ENCODE data around the gene RNF213.

RNF213 gene

GRCh38 chr17:80374732-80375585 lies 114.3 kb downstream of the RNF213 start:
- Histone ChIP-seq H4K20me1 (ENCODE audit: insufficient read depth, low read length) (peaks cover 4% of the 10 kb centered on the region; the same call in 1 of the 2 replicates), H3K79me2 (ENCODE audit: low read length) (no peaks in the 10 kb centered on the region), H3K27me3 (ENCODE audit: low read depth, low read length) (no peaks in the 10 kb centered on the region), H3K4me2 (ENCODE audit: low read length) (no peak overlapping the region), H3K36me3 (replicated peaks; ENCODE audit: low read depth, low read length) (peaks cover 85% of the 10 kb centered on the region), H3K4me3 (ENCODE audit: low read length) (no peak overlapping the region), H2AFZ (ENCODE audit: low read depth, low read length) (no peak overlapping the region), H3K27ac (ENCODE audit: low read length) (no peak overlapping the region), H3K4me1 (ENCODE audit: low read length) (no peaks in the 10 kb centered on the region), H3K9me3 (ENCODE audit: insufficient read depth, low read length) (no peaks in the 10 kb centered on the region), H3K9ac (ENCODE audit: low read length) (no peak overlapping the region)
- no peak for TF ChIP-seq CTCF (IDR thresholded peaks at IDR 0.05; ENCODE audit: low read depth, low read length)
- no peak for TF ChIP-seq EZH2phosphoT487 (IDR thresholded peaks at IDR 0.05; ENCODE audit: low read depth)

- no peak overlapping the region for H3K9ac ChIP-seq (ENCODE audit: low read length)
- H2AFZ ChIP-seq (ENCODE audit: low read depth, low read length), result no peak overlapping the region
- no peak overlapping the region for H3K27ac ChIP-seq (ENCODE audit: low read length)
- TF ChIP-seq EZH2phosphoT487 (IDR thresholded peaks at IDR 0.05; ENCODE audit: low read depth), result no peak
- TF ChIP-seq CTCF (IDR thresholded peaks at IDR 0.05; ENCODE audit: low read depth, low read length), result no peak
- H3K4me2 ChIP-seq (ENCODE audit: low read length), result no peak overlapping the region
- peaks cover 86% of the 10 kb centered on the region for H3K36me3 ChIP-seq (replicated peaks; ENCODE audit: low read depth, low read length)
- H3K4me1 ChIP-seq (ENCODE audit: low read length), result no peaks in the 10 kb centered on the region
- no peak overlapping the region for H3K4me3 ChIP-seq (ENCODE audit: low read length)
- peaks cover 4% of the 10 kb centered on the region; the same call in 1 of the 2 replicates for H4K20me1 ChIP-seq (ENCODE audit: insufficient read depth, low read length)
- H3K9me3 ChIP-seq (ENCODE audit: insufficient read depth, low read length), result no peaks in the 10 kb centered on the region
- no peaks in the 10 kb centered on the region for H3K27me3 ChIP-seq (ENCODE audit: low read depth, low read length)
- no peaks in the 10 kb centered on the region for H3K79me2 ChIP-seq (ENCODE audit: low read length)
Measured at GRCh38 chr17:80376531-80376930, 115.9 kb downstream of the RNF213 start.

- no peak overlapping the region for H3K4me3 ChIP-seq (ENCODE audit: low read length)
- H4K20me1 ChIP-seq (ENCODE audit: insufficient read depth, low read length), result peaks cover 4% of the 10 kb centered on the region; the same call in 1 of the 2 replicates
- H3K36me3 ChIP-seq (replicated peaks; ENCODE audit: low read depth, low read length), result peaks cover 88% of the 10 kb centered on the region
- no peak overlapping the region for H3K4me2 ChIP-seq (ENCODE audit: low read length)
- no peaks in the 10 kb centered on the region for H3K4me1 ChIP-seq (ENCODE audit: low read length)
- H2AFZ ChIP-seq (ENCODE audit: low read depth, low read length), result no peak overlapping the region
- H3K79me2 ChIP-seq (ENCODE audit: low read length), result no peaks in the 10 kb centered on the region
- no peak for TF ChIP-seq EZH2phosphoT487 (IDR thresholded peaks at IDR 0.05; ENCODE audit: low read depth)
- no peak for TF ChIP-seq CTCF (IDR thresholded peaks at IDR 0.05; ENCODE audit: low read depth, low read length)
- H3K9me3 ChIP-seq (ENCODE audit: insufficient read depth, low read length), result no peaks in the 10 kb centered on the region
- H3K9ac ChIP-seq (ENCODE audit: low read length), result no peak overlapping the region
- no peaks in the 10 kb centered on the region for H3K27me3 ChIP-seq (ENCODE audit: low read depth, low read length)
- no peak overlapping the region for H3K27ac ChIP-seq (ENCODE audit: low read length)
Measured at GRCh38 chr17:80377798-80378197, 117.1 kb downstream of the RNF213 start.

DNA sequence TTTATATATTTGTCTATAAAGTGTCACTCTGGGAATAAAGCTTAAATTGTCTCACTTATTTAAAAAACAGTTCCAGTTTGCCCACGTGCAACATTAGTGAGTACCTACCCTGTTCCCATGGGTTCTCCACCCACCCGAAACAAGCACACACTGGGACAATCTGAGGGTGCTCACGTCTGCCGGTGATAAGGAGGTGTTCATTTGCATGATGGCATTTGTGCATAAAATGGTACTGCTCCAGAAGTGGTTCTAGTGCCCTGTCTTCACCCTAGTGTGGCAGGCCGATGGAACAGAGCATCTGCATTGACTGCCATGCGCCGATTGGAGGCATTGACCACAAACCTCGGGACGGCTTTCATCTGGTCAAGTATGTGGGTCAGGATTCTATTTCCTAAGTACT lies 118.7 kb downstream of the RNF213 start:
- H3K36me3 ChIP-seq (replicated peaks; ENCODE audit: low read depth, low read length), result peaks cover 92% of the 10 kb centered on the region

More for the DNA sequence above, 118.7 kb downstream of the RNF213 start:
- H3K79me2 ChIP-seq (ENCODE audit: low read length), result no peaks in the 10 kb centered on the region
- H3K9ac ChIP-seq (ENCODE audit: low read length), result no peak overlapping the region
- no peak overlapping the region for H2AFZ ChIP-seq (ENCODE audit: low read depth, low read length)
- H3K27ac ChIP-seq (ENCODE audit: low read length), result no peak overlapping the region
- no peak overlapping the region for H3K4me3 ChIP-seq (ENCODE audit: low read length)
- no peaks in the 10 kb centered on the region for H3K9me3 ChIP-seq (ENCODE audit: insufficient read depth, low read length)
- no peak overlapping the region for H3K4me2 ChIP-seq (ENCODE audit: low read length)
- TF ChIP-seq EZH2phosphoT487 (IDR thresholded peaks at IDR 0.05; ENCODE audit: low read depth), result no peak
- no peak for TF ChIP-seq CTCF (IDR thresholded peaks at IDR 0.05; ENCODE audit: low read depth, low read length)
- no peaks in the 10 kb centered on the region for H3K27me3 ChIP-seq (ENCODE audit: low read depth, low read length)
- peaks cover 4% of the 10 kb centered on the region; the same call in 1 of the 2 replicates for H4K20me1 ChIP-seq (ENCODE audit: insufficient read depth, low read length)
- H3K4me1 ChIP-seq (ENCODE audit: low read length), result no peaks in the 10 kb centered on the region

All from OCI-LY3 (cell line).